PFSK-1 (cell line): ENCODE results near the gene PGF.

Experiments used
- FOXP2 ChIP-seq: optimal IDR thresholded peaks from 2 replicates; pipeline ENCODE3; 2011; ENCODE audit warnings: borderline replicate concordance, control low read depth, inconsistent platforms; ENCODE audit not compliant: insufficient read depth; ENCODE audit errors: extremely low read length, extremely low read depth
- POLR2AphosphoS5 ChIP-seq: IDR thresholded peaks from 2 replicates; pipeline ENCODE4 v1.6.1; 2012; ENCODE audit warnings: low read depth, mild to moderate bottlenecking, control low read depth, low read length, moderate library complexity
- SIN3A ChIP-seq: IDR thresholded peaks from 2 replicates; pipeline ENCODE4 v1.6.1; 2012; ENCODE audit warnings: mild to moderate bottlenecking, low read length, moderate library complexity, borderline replicate concordance; ENCODE audit not compliant: insufficient read depth
- TAF1 ChIP-seq: IDR thresholded peaks from 2 replicates; pipeline ENCODE4 v1.6.1; 2012; ENCODE audit warnings: low read length, control low read depth, borderline replicate concordance; ENCODE audit not compliant: insufficient read depth
- TF ChIP-seq, protein P1 (sequence below), 2 experiments: IDR thresholded peaks; 2 replicates each; pipeline versions ENCODE4 v1.6.1 to v1.8.0; 2011 to 2012; ENCODE audit warnings: low read depth in 2 of 2, low read length in 2 of 2, control low read depth in 1 of 2, inconsistent platforms in 1 of 2, mild to moderate bottlenecking in 1 of 2, moderate library complexity in 1 of 2; ENCODE audit not compliant: insufficient read depth in 1 of 2

Gene PGF

GRCh38 chr14:74935360-74935680 lies 20.1 kb downstream of the PGF start:
- TF ChIP-seq SIN3A (no peak), TAF1 (no peak), POLR2AphosphoS5 (no peak), FOXP2 (no peak)
- TF ChIP-seq, protein P1, sequence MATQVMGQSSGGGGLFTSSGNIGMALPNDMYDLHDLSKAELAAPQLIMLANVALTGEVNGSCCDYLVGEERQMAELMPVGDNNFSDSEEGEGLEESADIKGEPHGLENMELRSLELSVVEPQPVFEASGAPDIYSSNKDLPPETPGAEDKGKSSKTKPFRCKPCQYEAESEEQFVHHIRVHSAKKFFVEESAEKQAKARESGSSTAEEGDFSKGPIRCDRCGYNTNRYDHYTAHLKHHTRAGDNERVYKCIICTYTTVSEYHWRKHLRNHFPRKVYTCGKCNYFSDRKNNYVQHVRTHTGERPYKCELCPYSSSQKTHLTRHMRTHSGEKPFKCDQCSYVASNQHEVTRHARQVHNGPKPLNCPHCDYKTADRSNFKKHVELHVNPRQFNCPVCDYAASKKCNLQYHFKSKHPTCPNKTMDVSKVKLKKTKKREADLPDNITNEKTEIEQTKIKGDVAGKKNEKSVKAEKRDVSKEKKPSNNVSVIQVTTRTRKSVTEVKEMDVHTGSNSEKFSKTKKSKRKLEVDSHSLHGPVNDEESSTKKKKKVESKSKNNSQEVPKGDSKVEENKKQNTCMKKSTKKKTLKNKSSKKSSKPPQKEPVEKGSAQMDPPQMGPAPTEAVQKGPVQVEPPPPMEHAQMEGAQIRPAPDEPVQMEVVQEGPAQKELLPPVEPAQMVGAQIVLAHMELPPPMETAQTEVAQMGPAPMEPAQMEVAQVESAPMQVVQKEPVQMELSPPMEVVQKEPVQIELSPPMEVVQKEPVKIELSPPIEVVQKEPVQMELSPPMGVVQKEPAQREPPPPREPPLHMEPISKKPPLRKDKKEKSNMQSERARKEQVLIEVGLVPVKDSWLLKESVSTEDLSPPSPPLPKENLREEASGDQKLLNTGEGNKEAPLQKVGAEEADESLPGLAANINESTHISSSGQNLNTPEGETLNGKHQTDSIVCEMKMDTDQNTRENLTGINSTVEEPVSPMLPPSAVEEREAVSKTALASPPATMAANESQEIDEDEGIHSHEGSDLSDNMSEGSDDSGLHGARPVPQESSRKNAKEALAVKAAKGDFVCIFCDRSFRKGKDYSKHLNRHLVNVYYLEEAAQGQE (IDR thresholded peaks at IDR 0.05; ENCODE audit: insufficient read depth in 1 of 2, low read depth in 2 of 2, low read length in 2 of 2) = no peak

- TF ChIP-seq FOXP2 (no peak), SIN3A (no peak), POLR2AphosphoS5 (no peak), TAF1 (no peak)
- TF ChIP-seq, protein P1 (IDR thresholded peaks at IDR 0.05; ENCODE audit: insufficient read depth in 1 of 2, low read depth in 2 of 2, low read length in 2 of 2) = no peak
Measured at GRCh38 chr14:74934476-74935359, 20.7 kb downstream of the PGF start.

DNA sequence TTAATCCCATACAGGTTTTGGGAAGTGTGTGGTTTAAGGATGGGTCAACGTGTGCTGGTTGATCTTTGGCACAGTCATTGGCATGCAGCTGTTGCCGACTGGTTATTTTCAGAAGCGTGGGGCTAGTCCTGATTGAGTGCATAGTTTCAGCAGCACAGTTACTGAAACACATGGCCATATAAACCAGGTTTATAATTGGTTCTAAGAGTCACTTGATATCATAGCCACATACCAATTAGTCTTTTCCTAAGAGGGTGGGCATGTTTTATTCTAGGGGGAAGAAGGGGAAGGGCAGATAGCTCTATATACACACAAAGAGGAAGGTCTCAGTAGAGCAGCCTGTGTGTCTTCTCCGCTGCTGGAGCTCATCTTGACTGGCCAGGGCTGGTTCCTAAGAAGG lies 21.4 kb downstream of the PGF start:
- TF ChIP-seq TAF1 (no peak), SIN3A (no peak), FOXP2 (no peak)
- TF ChIP-seq, protein P1 (IDR thresholded peaks at IDR 0.05; ENCODE audit: insufficient read depth in 1 of 2, low read depth in 2 of 2, low read length in 2 of 2) = no peak

GRCh38 chr14:74932401-74932901 lies 22.9 kb downstream of the PGF start:
- TF ChIP-seq TAF1 = no peak
- TF ChIP-seq, protein P1 (IDR thresholded peaks at IDR 0.05; ENCODE audit: insufficient read depth in 1 of 2, low read depth in 2 of 2, low read length in 2 of 2) = no peak
- no peak for TF ChIP-seq POLR2AphosphoS5
- no peak for TF ChIP-seq SIN3A
- TF ChIP-seq FOXP2 = no peak
